HG02884 (cell line): Measurements from ENCODE around the gene SPEM2.

Experiments
- ATAC-seq: cut with Tn5 transposase; IDR thresholded peaks from one replicate; pipeline ENCODE4 v1.9.1; 2021; ENCODE audit warnings: mild to moderate bottlenecking, moderate library complexity; ENCODE audit not compliant: unreplicated experiment

SPEM2 gene

DNA sequence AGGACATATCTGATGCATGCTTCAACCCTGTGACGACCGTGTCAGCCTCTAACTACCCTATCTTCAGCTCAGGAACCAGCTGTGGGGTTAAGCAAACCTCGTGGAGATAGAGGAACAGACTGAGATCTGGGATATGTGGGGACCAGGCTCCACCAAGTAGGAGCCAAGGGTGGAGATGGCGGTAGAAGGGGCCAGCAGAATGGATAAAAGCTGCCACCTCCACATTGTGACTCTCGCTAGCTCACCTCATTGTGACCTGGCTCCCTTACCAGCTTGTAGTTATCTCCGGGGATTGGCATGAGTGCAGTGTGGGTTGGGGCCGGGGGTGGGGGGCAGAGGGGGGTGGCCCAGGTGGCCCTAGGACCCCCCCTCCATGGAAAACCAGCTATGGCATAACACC lies at the start of gene SPEM2:
Gene SPEM2 (plus strand): TSS at position 301 of the 400 bp plus-strand sequence. CDS start 73 bp downstream, at position 374.
- no peak for ATAC-seq

- ATAC-seq: no peak
These were observed 46.3 kb upstream of the SPEM2 start for GRCh38 chr17:7379134-7379533.

GRCh38 chr17:7380321-7380720 lies 45.1 kb upstream of the SPEM2 start:
- no peak for ATAC-seq

GRCh38 chr17:7380855-7381683 lies 44.3 kb upstream of the SPEM2 start, which contains the start of gene TNK1:
Gene TNK1, plus strand, starts transcription at chr17:7381089. Its CDS starts 1,838 bp downstream, at chr17:7382927.
- ATAC-seq: no peak

GRCh38 chr17:7382901-7383300 lies 42.5 kb upstream of the SPEM2 start:
- no peak for ATAC-seq

- ATAC-seq: no peak
These were observed 42.1 kb upstream of the SPEM2 start for GRCh38 chr17:7383371-7383741.

DNA sequence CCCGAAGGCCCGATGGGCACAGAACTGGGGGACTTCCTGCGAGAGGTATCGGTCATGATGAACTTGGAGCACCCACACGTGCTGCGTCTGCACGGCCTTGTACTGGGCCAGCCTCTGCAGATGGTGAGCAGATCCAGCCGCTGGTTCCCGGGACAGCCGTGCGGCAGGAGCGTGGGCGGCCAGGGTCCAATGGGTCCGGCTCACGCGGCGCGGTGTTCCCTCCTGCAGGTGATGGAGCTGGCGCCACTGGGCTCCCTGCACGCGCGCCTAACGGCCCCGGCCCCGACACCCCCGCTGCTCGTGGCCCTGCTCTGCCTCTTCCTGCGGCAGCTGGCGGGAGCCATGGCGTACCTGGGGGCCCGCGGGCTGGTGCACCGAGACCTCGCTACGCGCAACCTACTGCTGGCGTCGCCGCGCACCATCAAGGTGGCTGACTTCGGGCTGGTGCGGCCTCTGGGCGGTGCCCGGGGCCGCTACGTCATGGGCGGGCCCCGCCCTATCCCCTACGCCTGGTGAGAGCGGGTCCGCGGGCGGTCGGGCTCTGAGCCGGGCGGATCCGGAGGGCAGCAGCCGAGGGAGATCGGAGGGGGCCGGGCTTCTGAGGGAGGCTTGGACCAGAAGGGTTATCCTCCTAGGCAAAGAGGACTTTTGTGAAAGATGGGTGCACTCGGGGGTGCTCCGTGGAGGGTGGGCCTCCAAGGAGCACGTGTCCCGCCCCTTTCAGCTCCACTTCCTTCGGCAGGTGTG lies 41.5 kb upstream of the SPEM2 start:
- no peak for ATAC-seq

GRCh38 chr17:7384489-7385081 lies 40.8 kb upstream of the SPEM2 start:
- ATAC-seq: no peak

GRCh38 chr17:7388856-7389255 lies 36.6 kb upstream of the SPEM2 start:
- ATAC-seq: no peak

DNA sequence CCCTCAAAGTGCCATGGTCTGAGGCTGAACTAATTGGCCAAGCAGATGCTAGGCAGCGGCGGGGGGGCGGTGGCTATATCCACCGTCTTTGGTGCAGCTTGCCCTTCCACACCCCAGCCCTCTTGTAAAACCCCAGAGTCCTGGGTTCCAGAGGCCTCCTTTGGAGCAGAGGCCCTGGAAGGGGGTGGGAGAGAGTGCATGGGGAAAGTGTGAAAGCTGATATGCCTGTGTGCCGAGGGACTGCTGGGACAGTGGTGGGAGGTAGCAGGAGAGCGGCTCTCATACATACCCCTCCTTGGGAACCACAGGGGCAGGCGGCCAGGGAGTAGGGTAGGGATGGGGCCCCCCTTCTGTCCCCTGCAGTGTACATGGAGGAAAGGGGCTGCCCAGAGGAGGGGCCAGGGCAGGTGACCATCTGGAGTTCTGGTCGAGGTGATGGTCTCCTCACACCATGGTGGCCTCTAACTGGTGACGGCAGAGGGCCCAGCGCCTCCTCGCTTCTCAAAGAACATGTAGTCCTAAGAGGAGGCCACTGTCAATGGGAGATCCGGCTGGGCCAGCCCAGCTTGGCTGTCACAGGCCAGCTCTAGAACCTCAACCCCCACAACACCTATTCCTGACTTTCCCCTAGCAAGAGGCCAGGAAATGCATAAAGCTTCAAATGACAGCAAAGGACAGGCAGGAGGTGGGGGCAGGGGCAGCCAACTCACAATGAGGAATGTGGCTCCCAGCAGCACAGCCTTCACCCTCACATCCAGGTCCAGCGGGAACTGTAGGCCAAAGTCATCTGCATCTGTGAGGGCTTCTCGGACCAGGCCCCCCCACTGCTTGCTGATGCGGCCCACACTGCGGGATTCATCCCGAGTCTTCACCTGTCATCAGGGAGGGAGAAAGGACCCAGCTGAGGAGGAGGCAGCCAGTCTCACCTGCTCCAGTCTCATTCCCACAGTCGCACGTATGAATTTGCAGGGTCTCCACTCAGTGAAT lies 35.2 kb upstream of the SPEM2 start:
- ATAC-seq: no peak

DNA sequence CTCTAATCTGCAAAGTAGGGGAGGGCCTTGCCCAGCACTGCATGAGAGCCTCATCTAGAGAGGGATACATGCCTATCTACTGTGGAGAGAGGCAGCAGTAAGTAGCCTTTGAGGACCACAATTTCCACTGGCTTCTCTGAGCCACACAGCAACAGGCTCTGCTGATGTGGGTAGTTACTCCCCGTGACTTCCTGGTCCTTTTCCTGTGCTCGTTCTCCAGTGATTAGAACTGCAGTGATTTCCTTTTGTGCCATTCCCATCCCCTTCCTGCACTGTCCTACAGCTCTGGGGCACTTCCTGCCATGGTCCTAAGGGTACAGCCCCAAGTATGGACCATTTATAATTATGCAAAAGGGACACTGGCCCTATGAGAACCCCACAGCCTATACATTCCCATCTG lies 34.1 kb upstream of the SPEM2 start:
- ATAC-seq: no peak

DNA sequence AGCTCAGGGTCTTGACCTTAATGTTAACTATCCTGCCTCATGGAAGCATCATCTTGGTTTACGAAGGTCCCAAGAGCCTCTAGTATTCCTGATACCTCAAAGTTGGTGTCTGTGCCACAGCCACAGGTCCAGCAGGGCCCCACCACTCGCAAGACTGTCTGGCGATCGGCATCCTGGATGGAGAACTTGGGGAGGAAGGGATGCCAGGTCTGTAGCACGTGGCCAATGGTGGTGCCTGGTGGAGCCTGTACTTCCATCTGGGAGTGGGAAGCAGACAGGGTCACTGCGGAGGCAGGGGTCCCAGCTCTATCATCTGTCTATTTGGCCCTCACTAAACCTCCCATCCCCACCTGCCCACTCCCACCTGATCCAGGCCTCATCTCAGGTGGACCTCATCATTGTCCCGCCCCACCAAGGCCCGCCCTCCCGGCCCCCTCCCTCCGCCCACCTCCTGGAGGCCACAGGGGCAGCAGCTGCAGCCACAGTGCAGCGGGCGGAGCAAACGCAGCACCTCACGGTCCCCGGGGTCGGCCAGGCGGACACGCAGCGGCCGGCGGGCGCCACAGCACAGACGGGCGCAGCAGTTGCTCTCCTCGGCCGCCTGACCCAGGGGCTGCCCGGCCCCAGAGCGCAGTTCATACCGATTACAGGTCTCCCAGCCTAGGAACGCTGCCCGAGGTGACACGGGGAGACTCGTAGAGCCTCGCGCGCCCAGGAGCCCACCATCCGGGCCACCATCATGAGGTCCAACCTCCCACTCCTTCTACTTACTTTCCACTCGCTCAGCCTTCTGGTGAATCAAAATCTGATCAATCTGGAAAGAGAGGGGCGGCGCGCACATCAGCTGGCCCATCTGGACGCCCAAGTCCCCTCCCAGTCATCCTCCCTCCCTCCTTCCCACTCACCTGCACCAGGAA lies 32.5 kb upstream of the SPEM2 start:
- no peak for ATAC-seq

- ATAC-seq: peak; percentile 32
These were observed 31.6 kb upstream of the SPEM2 start for GRCh38 chr17:7393613-7394451.

- ATAC-seq: peak; percentile 70
These were observed 30.8 kb upstream of the SPEM2 start, which contains the start of gene PLSCR3 for GRCh38 chr17:7394452-7395191. Gene PLSCR3, minus strand, starts transcription at chr17:7394525. Its CDS starts 415 bp downstream, at chr17:7394110.

GRCh38 chr17:7396147-7396546 lies 29.3 kb upstream of the SPEM2 start:
- ATAC-seq: no peak

DNA sequence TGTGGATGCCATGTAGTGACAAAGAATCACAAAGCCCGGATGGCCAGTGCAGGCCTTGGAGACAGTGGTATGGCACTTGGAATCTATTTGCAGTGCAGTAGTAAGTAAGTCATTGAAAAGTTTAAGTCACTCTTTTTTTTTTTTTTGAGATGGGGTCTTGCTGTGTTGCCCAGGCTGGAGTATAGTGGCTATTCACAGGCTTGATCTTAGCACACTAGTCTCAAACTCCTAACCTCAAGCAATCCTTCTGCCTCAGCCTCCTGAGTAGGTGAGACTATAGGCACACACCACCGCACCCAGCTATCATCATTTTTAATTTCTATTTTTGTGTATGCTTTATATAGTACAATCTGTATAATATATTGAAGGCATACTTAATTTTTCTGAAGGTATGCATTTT lies 26.8 kb upstream of the SPEM2 start:
- ATAC-seq: no peak

DNA sequence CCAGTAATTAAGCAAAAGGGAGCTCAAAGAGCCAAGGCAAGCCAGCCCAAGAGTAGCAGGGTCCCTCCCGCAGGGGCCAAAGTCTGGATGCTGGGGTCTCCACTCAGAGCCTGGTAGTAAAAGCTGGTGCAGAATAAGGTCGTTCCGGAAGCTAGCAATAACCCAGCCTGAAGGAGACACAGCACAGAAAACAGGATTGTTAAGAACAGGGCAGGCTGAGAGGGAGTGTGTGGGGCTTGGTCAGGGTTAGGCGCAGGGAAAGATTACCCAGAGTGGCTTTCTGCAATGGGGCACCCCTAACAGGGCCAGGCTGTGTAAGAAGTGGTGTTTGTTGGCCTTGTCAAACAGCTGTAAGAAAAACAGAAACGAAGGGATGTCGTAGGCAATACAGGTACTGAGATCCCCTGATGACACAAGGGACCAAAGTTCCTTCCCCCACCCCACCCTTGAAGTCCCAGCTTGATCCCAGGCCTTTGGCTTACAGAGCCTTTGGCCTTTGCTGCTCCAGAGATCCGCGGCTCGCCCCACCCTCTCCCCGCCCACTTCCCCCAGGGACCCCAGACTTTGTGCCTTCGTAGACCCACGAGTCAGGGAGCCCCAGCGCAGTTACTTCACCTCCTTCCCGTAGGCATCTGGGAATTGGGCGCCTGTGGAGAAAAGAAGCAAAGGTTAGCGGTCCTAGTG lies 22.2 kb upstream of the SPEM2 start:
- no peak for ATAC-seq

- ATAC-seq: no peak
These were observed 21.8 kb upstream of the SPEM2 start for GRCh38 chr17:7403727-7403976.
